ENCODE results near the gene UGT1A9.
"Not testable (repeated sequence)": the region's sequence is repeated elsewhere in the genome, so short reads cannot be mapped to it uniquely, and the experiment has no call there.

UGT1A9 gene

GRCh38 chr2:233681521-233682099 is 9.9 kb downstream of the UGT1A9 start, which contains the start of gene UGT1A7:
Gene UGT1A7, plus strand, starts transcription at chr2:233681901. Its CDS starts 37 bp downstream, at chr2:233681938.
- no peak for DNase-seq

- no peak for DNase-seq
Observed at GRCh38 chr2:233684640-233685039, 12.9 kb downstream of the UGT1A9 start.

- no peak for DNase-seq
Observed at GRCh38 chr2:233686928-233687327, 15.2 kb downstream of the UGT1A9 start.

GRCh38 chr2:233688341-233688740 is 16.6 kb downstream of the UGT1A9 start:
- no peak for DNase-seq

- DNase-seq, result no peak
Observed at GRCh38 chr2:233689031-233689430, 17.3 kb downstream of the UGT1A9 start.

GRCh38 chr2:233689501-233689900 is 17.8 kb downstream of the UGT1A9 start:
- no peak for DNase-seq

- DNase-seq, result no peak
Observed at GRCh38 chr2:233690444-233690843, 18.7 kb downstream of the UGT1A9 start.

- DNase-seq, result no peak
Observed at GRCh38 chr2:233691443-233692433, 20.0 kb downstream of the UGT1A9 start.

GRCh38 chr2:233692648-233693047 is 20.9 kb downstream of the UGT1A9 start, which contains the start of gene UGT1A6:
Gene UGT1A6, plus strand, starts transcription at chr2:233692890. Its CDS starts 115 bp downstream, at chr2:233693005.
- no peak for DNase-seq

GRCh38 chr2:233693963-233694362 is 22.3 kb downstream of the UGT1A9 start:
- DNase-seq, result no peak

- no peak for DNase-seq
Observed at GRCh38 chr2:233698740-233699139, 27.0 kb downstream of the UGT1A9 start.

GRCh38 chr2:233699424-233700027 is 27.8 kb downstream of the UGT1A9 start:
- no peak for DNase-seq

- no peak for DNase-seq
Observed at GRCh38 chr2:233700028-233700635, 28.4 kb downstream of the UGT1A9 start.

- not testable (repeated sequence) for DNase-seq
Observed at GRCh38 chr2:233700842-233701241, 29.1 kb downstream of the UGT1A9 start.

GRCh38 chr2:233702238-233702637 is 30.5 kb downstream of the UGT1A9 start:
- no peak for DNase-seq

- no peak for DNase-seq
Observed at GRCh38 chr2:233705911-233706506, 34.3 kb downstream of the UGT1A9 start.

- no peak for DNase-seq
Observed at GRCh38 chr2:233706720-233707119, 35.0 kb downstream of the UGT1A9 start.

- DNase-seq, result no peak
Observed at GRCh38 chr2:233707940-233708644, 36.4 kb downstream of the UGT1A9 start.

- no peak for DNase-seq
Observed at GRCh38 chr2:233708942-233709341, 37.2 kb downstream of the UGT1A9 start.

GRCh38 chr2:233711312-233712008 is 39.8 kb downstream of the UGT1A9 start:
- DNase-seq, result peak; percentile 87

GRCh38 chr2:233712611-233713261 is 41.0 kb downstream of the UGT1A9 start, which contains the start of gene UGT1A5:
Gene UGT1A5, plus strand, starts transcription at chr2:233712907. Its CDS starts 85 bp downstream, at chr2:233712992.
- no peak for DNase-seq
